NCI-H2227 (cell line): ENCODE data around the gene BZW1.

ENCODE experiments used
- DNase-seq: peaks from one replicate; lab custom pipeline; 2025; ENCODE audit not compliant: unreplicated experiment; lab: John Stamatoyannopoulos, UW

The BZW1 gene

GRCh38 chr2:200873560-200873959 is 61.9 kb downstream of the BZW1 start:
- DNase-seq: no peak
